GM12878 (cell line): Measurements from ENCODE around the gene ALPP. TPM values are rescaled to one million over a fixed set of nuclear protein-coding genes. Genes with fewer than 3 reads are reported as not detected.

Source experiments
- ATAC-seq: fragments of 200-7000 bp; cut with Tn5 transposase; 3 replicates; pipeline ENCODE4 v1.9.1; 2020; ENCODE audit warnings: mild to moderate bottlenecking, moderate library complexity
- BruUV-seq: library from RNA; stranded (reverse); fragments of 400-500 nt; replicated peaks from 2 replicates; lab custom pipeline; 2021; lab: Mats Ljungman, UMichigan
- CTCF ChIA-PET: fragments of 300-600 bp; sonication (Branson Sonifier 250); formaldehyde crosslinking; extraction: SDS; loops from one replicate; lab custom pipeline; 2021; ENCODE audit warnings: inconsistent platforms; lab: Yijun Ruan, JAX
- POLR2A ChIA-PET: fragments of 350-600 bp; formaldehyde crosslinking; extraction: SDS; loops from one replicate; lab custom pipeline; 2021; ENCODE audit warnings: inconsistent platforms; lab: Charles Lee
- RAD21 ChIA-PET: fragments of 300-600 bp; sonication (Branson Sonifier 250); formaldehyde crosslinking; loops from one replicate; lab custom pipeline; 2023; ENCODE audit warnings: antibody characterized with exemption; ENCODE audit not compliant: unreplicated experiment; lab: Charles Lee
- SMC1A ChIA-PET: fragments of 300-600 bp; sonication (Branson Sonifier 250); formaldehyde crosslinking; loops from one replicate; lab custom pipeline; 2023; ENCODE audit not compliant: unreplicated experiment, uncharacterized antibody; lab: Charles Lee
- DNase-seq: peaks from one replicate; pipeline ENCODE4 v3.0.0-alpha.2; 2011; ENCODE audit warnings: low read depth, low spot score
- FAIRE-seq: peaks from 3 replicates; lab custom pipeline; 2011; peaks lifted over from hg19 to GRCh38; lab: Jason Lieb, UNC
- H2AFZ ChIP-seq: 2 replicates; pipeline ENCODE4 v1.6.0; 2011; ENCODE audit warnings: low read depth, low read length, control low read depth; ENCODE audit not compliant: control insufficient read depth
- H3K27ac ChIP-seq: 2 replicates; pipeline ENCODE4 v1.5.1; 2011; ENCODE audit warnings: control low read depth; ENCODE audit not compliant: control insufficient read depth, insufficient read depth
- H3K27me3 ChIP-seq, 2 experiments: replicated peaks in 1 of 2; 2 replicates each; pipeline versions ENCODE4 v1.6.0 to v1.6.1; 2011; ENCODE audit warnings: low read length in 1 of 2; ENCODE audit not compliant: control insufficient read depth in 2 of 2, insufficient read depth in 2 of 2
- H3K36me3 ChIP-seq, 2 experiments: 2 replicates each; pipeline ENCODE4 v1.5.1; 2011; ENCODE audit warnings: low read length in 1 of 2; ENCODE audit not compliant: control insufficient read depth in 2 of 2, insufficient read depth in 2 of 2
- H3K4me1 ChIP-seq: 2 replicates; pipeline ENCODE4 v1.6.1; 2011; ENCODE audit warnings: mild to moderate bottlenecking, low read length, moderate library complexity, mixed read lengths; ENCODE audit not compliant: control insufficient read depth, insufficient read depth
- H3K4me2 ChIP-seq: 2 replicates; pipeline ENCODE4 v1.6.0; 2011; ENCODE audit warnings: control low read depth; ENCODE audit not compliant: control insufficient read depth, insufficient read depth
- H3K4me3 ChIP-seq: fragments of 200-600 bp; sonication (generic); 2 replicates; pipeline ENCODE4 v1.5.1; 2016
- H3K79me2 ChIP-seq: 2 replicates; pipeline ENCODE4 v1.6.0; 2011; ENCODE audit warnings: low read length; ENCODE audit not compliant: control insufficient read depth, insufficient read depth
- H3K9ac ChIP-seq: 2 replicates; pipeline ENCODE4 v1.8.0; 2011; ENCODE audit warnings: low read length, control low read depth, mixed read lengths; ENCODE audit not compliant: control insufficient read depth, insufficient read depth
- H3K9me3 ChIP-seq: replicated peaks from 3 replicates; pipeline ENCODE4 v1.5.1; 2011; ENCODE audit warnings: mild to moderate bottlenecking, low read length; ENCODE audit not compliant: control insufficient read depth, insufficient read depth
- H4K20me1 ChIP-seq: 2 replicates; pipeline ENCODE4 v1.6.0; 2011; ENCODE audit not compliant: control insufficient read depth, insufficient read depth
- ASH2L ChIP-seq: fragments of 300-600, 200-600 bp; sonication (generic); IDR thresholded peaks from 2 replicates; pipeline ENCODE4 v1.6.1; 2017; ENCODE audit warnings: low read depth, mild to moderate bottlenecking, borderline replicate concordance
- BMI1 ChIP-seq: fragments of 450-650 bp; IDR thresholded peaks from 2 replicates; pipeline ENCODE4 v1.6.1; 2016; ENCODE audit warnings: mild to moderate bottlenecking, moderate library complexity, borderline replicate concordance
- CBX3 ChIP-seq: fragments of 200-600 bp; sonication (generic); IDR thresholded peaks from 2 replicates; pipeline ENCODE4 v1.6.1; 2016; ENCODE audit warnings: low read depth, borderline replicate concordance
- E4F1 ChIP-seq: fragments of 450-650 bp; IDR thresholded peaks from 2 replicates; pipeline ENCODE4 v1.6.1; 2018; ENCODE audit warnings: borderline replicate concordance, mild to moderate bottlenecking; ENCODE audit not compliant: partially characterized antibody
- HSF1 ChIP-seq: fragments of 150-350 bp; IDR thresholded peaks from 2 replicates; pipeline ENCODE4 v1.6.1; 2014; ENCODE audit warnings: mild to moderate bottlenecking, low read depth, low read length
- MEF2B ChIP-seq: fragments of 450-650 bp; IDR thresholded peaks from 2 replicates; pipeline ENCODE4 v1.6.1; 2018; ENCODE audit warnings: mild to moderate bottlenecking, moderate library complexity; ENCODE audit not compliant: partially characterized antibody, poor library complexity, severe bottlenecking
- SIN3A ChIP-seq: IDR thresholded peaks from 2 replicates; pipeline ENCODE4 v1.6.1; 2012; ENCODE audit warnings: low read depth, low read length, improper control_type of control experiment
- SMARCA5 ChIP-seq: fragments of 450-650 bp; IDR thresholded peaks from 2 replicates; pipeline ENCODE4 v1.6.1; 2017; ENCODE audit warnings: mild to moderate bottlenecking
- SP1 ChIP-seq: IDR thresholded peaks from one replicate; pipeline ENCODE4 v1.6.1; 2011; ENCODE audit warnings: low read depth, low read length
- WGBS: methylation state at CpG from one replicate; pipeline ENCODE4 v1.1.6; 2016; ENCODE audit warnings: low lambda C conversion rate; ENCODE audit not compliant: insufficient replicate concordance, insufficient coverage; ENCODE audit errors: missing lambda C conversion rate; 5-methylcytosine and 5-hydroxymethylcytosine counted together
- in situ Hi-C: fragments of 300-500 bp; cut with MboI; formaldehyde crosslinking; loops from 9 replicates; pipeline ENCODE4 v1.14.3; 2018; ENCODE audit warnings: mixed read lengths
- intact Hi-C: fragments of 100-400 bp; cut with micrococcal nuclease; formaldehyde crosslinking; loops from one replicate; pipeline ENCODE4 v1.14.2; 2022; ENCODE audit not compliant: unreplicated experiment
- polyA plus RNA-seq, 11 experiments: library from polyadenylated mRNA; depleted of rRNA in 4 of 11; unstranded in 6 of 11; stranded (reverse) in 5 of 11; fragments of >200 nt; fragmentation: Nextera tagmentation in 4 of 11; fragmentation: Illumina TruSeq in 1 of 11; extraction: Ambion mirVana in 4 of 11; extraction: Trizol in 1 of 11; gene quantifications; 1 replicate in 1 of 11; 2 replicates in 10 of 11; pipeline versions ENCODE4 v1.2.1 to v1.2.3, GENCODE V29; 2011 to 2016; ENCODE audit warnings: inconsistent platforms in 2 of 11, missing spikeins in 2 of 11, low read depth in 1 of 11
- total RNA-seq, 4 experiments: library from RNA; depleted of rRNA in 3 of 4; stranded (reverse); fragments of >200 nt in 3 of 4; fragmentation: Illumina TruSeq in 1 of 4; extraction: Trizol in 1 of 4; gene quantifications; 2 replicates each; pipeline versions ENCODE4 v1.2.1 to v1.2.3, GENCODE V29; 2013 to 2021

ALPP gene
- total and polyA plus RNA-seq, 10 of the 15 experiments (the other 5 are each of a cell fraction or from before 2014, with no cell fraction given), result 0.21 TPM; not detected in 9

GRCh38 chr2:232341061-232341738 lies 37.4 kb upstream of the ALPP start:
- ChIA-PET SMC1A (no interaction called here), RAD21 (interaction anchor here (1.7 kb wide), 1 partner anchor 98 kb away, joined by 4 read pairs; no protein-coding TSS in a partner anchor), POLR2A (no interaction called here), CTCF (no interaction called here)
- ATAC-seq (no peak), FAIRE-seq (no peak), DNase-seq (no peak)
- Histone ChIP-seq H3K4me3 (no peak overlapping the region), H3K9me3 (no peaks in the 10 kb centered on the region), H3K27ac (no peak overlapping the region), H3K27me3 (no peaks in the 10 kb centered on the region), H3K4me1 (no peaks in the 10 kb centered on the region), H3K36me3 (peaks cover 0 to 1% of the 10 kb centered on the region in 2 experiments; a peak in 2 of 4 replicates), H3K4me2 (no peak overlapping the region), H2AFZ (no peak overlapping the region), H4K20me1 (no peaks in the 10 kb centered on the region), H3K9ac (no peak overlapping the region), H3K79me2 (no peaks in the 10 kb centered on the region)
- intact Hi-C loops (no loop called here), in situ Hi-C loops (no loop called here)
- BruUV-seq, result no TSS peak
- no peak for TF ChIP-seq E4F1
- TF ChIP-seq MEF2B, result no peak
- TF ChIP-seq SMARCA5, result no peak
- no peak for TF ChIP-seq BMI1
- TF ChIP-seq CBX3, result no peak
- TF ChIP-seq SP1, result no peak
- no peak for TF ChIP-seq ASH2L
- TF ChIP-seq HSF1, result no peak
- no peak for TF ChIP-seq SIN3A
- 85% methylated on average over 17 of the region's 17 CpGs for WGBS
